GM11168 (cell line): ENCODE results near the gene SMPDL3B.
"Not testable (repeated sequence)": the region's sequence is repeated elsewhere in the genome, so short reads cannot be mapped to it uniquely, and the experiment has no call there.

Experiments used
- in situ Hi-C: fragments of 300-500 bp; cut with MboI; formaldehyde crosslinking; loops from one replicate; pipeline ENCODE4 v1.12.0; 2022; ENCODE audit warnings: low sequenced_read_pairs; ENCODE audit not compliant: unreplicated experiment

Gene SMPDL3B

GRCh38 chr1:27967106-27967883, 32.5 kb downstream of the SMPDL3B start:
- in situ Hi-C loops: no loop called here

DNA sequence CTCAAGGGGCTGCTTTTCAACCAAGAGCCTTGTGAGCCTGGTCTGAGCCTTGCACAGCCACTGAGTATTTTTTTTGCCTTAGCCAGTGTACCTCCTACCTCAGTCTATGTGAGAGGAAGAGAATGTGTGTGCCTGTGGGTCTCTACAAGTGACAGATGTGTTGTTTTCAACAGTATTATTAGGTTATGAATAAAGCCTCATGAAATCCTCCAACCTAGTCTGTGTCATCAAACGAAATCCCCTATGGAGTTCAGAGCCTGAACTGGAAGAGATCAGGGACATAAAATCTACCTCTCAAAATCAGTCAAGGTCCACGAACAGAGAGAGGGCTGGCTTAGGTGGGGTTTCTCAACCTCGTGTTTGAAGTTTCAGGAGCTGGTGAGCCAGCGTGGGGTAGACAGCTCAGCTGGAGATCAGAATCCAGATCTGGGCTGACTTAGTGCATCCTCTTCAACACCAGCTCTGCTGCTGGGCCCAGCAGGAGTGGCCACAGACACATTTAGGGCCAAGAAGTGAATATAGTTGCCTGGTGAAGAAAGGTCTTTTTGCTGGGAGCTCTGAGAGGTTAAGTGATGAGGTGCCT, 33.2 kb downstream of the SMPDL3B start:
- in situ Hi-C loops: no loop called here

GRCh38 chr1:27968692-27969091, 33.9 kb downstream of the SMPDL3B start:
- in situ Hi-C loops: no loop called here

DNA sequence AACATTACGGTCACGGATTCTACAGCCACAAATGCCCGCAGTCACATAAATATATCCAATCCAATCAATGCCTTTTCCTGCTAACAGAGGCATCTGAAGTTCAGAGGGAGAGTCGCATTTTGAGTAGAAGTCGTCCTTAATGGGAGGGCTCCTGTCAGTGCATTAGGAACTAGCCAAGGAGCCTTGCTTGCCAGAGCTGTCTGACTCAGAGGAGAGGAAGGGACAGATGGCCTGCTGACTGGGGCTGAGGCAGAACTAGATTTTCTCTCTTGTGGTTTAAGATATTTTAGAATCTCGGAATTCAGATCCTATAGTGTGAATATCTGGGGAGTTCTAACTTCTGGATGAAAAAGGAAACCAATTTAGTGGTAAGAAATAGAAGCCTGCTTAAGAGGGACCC, 35.6 kb downstream of the SMPDL3B start:
- in situ Hi-C loops: loop anchor here (10.0 kb wide), 1 partner anchor 106 kb away; no protein-coding TSS in a partner anchor

DNA sequence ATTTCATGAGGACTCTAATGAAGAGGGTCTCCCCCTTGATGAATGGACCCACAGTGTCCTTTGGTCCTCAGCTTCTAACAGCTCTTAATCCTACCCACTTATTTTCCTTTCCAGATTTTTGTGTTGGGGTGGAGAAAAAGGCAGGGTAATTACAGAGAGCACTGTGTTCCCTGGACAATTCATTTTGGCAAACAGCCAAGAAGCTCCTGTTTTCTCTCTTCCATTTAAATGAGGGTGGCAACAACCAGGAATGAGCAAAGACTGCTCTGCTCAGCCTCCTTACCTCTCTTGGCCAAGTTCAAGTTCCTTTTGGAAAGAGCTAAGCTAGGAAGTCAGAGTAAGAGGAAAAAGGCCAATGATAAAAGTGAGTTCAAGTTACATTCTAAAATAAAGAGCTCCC, 36.9 kb downstream of the SMPDL3B start:
- in situ Hi-C loops: loop anchor here (10.0 kb wide), 1 partner anchor 107 kb away; no protein-coding TSS in a partner anchor

DNA sequence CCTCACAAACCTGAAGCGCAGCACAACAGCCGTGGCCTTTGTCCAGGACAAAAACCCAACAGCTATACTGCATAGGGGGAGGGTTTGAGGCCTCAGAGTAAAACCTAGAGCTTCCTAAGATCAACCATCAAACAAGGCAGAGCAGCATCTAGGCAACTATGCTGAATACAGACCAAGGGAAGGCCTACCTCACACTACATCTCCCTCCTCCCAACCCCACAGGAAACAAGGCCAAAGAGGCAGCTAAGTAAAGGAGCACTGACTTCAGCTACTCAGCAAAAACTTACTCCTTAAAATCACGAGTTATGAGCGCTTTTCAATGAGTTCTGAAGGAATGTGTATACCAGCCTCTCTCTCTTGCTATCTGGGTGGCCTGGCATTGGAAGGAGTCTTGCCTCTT, 37.3 kb downstream of the SMPDL3B start:
- in situ Hi-C loops: loop anchor here (10.0 kb wide), 1 partner anchor 107 kb away; no protein-coding TSS in a partner anchor

DNA sequence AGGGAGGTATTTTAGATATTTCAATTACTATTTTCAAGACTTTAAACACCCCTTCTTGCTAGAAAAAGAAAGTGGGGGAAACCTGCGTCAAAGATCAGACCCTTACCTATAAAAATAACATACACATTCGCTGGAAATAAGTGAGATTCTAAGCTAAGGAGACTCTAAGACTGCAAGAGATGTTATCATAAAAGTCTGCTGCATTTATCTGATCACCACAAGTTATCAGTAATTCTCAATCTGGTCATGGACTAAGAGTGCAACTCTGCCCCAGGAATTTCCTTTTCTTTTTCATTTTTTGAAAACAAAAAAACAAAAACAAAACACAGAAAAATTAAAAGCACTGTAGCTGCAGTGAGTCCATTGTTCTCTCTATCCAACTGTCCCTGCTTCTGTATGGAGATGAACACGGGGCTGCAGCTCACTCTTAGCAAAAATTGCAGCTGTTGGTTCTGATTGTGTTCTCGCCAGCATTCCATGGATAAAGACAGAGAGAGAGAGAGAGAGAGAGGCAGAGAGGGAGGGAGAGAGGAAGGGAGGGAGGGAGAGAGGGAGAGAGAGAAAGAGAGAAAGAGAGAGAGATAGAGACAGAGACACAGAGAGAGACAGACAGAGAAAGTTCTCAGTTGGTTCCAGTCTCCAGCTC, 39.1 kb downstream of the SMPDL3B start:
- in situ Hi-C loops: loop anchor here (10.0 kb wide), 1 partner anchor 109 kb away; no protein-coding TSS in a partner anchor

GRCh38 chr1:27974417-27974781, 39.6 kb downstream of the SMPDL3B start:
- in situ Hi-C loops: loop anchor here (10.0 kb wide), 1 partner anchor 110 kb away; no protein-coding TSS in a partner anchor

- in situ Hi-C loops: loop anchor here (10.0 kb wide), 1 partner anchor 115 kb away; no protein-coding TSS in a partner anchor
Observed at GRCh38 chr1:27979151-27979858, 44.5 kb downstream of the SMPDL3B start.

- in situ Hi-C loops: loop anchor here (10.0 kb wide), 1 partner anchor 115 kb away; no protein-coding TSS in a partner anchor
Observed at GRCh38 chr1:27979859-27980201, 45.0 kb downstream of the SMPDL3B start.

DNA sequence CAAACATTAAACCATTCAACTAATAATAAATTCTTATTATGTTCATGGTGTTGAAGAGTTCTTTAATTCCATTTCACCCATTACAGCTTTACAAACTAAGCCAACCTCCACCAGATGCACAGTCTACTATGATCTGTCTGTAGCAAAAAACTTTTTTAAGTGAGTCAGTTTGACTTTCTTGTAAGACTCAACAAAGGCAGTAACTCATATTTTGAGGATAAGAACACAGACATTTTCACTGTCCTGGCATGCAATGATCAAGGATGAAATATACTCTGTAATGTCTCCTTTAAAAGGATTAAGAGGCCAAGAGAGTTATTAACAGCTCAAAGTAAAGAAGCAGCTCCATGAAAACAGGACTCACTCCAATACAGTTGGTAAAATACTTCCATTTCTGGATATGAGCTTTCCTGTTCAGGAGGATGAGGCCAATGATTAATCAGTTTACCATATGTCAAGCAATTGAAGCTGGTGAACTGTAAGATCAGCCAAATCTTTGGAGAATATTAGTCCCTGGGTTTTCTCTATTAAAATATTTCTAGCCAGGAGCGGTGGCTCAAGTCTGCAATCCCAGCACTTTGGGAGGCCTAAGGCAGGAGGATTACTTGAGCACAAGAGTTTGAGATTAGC, 45.5 kb downstream of the SMPDL3B start:
- in situ Hi-C loops: no loop called here

DNA sequence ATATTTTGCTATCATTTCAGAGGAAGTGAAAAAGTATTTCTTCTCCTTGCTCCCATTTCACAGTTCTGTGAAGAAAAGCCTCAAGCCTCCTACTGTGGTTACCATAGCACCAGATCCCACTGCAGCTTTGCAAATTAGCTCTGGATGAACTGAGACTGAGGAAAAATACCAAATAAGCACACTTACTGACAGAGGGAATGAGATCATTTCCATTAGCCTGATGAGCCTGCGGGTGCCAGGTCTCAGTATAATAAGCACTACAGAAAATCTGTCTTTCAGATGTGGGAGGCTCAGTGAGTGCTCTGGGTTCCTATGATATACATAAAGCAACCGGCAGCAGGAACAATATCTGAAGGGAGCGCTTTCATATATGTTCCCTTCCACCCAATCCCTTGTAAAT, 46.3 kb downstream of the SMPDL3B start:
- in situ Hi-C loops: no loop called here

GRCh38 chr1:27990920-27991537, 56.2 kb downstream of the SMPDL3B start:
- in situ Hi-C loops: no loop called here

- in situ Hi-C loops: no loop called here
Observed at GRCh38 chr1:27992276-27992675, 57.5 kb downstream of the SMPDL3B start.

- in situ Hi-C loops: no loop called here
Observed at GRCh38 chr1:27993241-27993640, 58.4 kb downstream of the SMPDL3B start.

GRCh38 chr1:27994060-27994459, 59.3 kb downstream of the SMPDL3B start:
- in situ Hi-C loops: no loop called here

- in situ Hi-C loops: not testable (repeated sequence)
Observed at GRCh38 chr1:27994526-27994925, 59.7 kb downstream of the SMPDL3B start.

- in situ Hi-C loops: no loop called here
Observed at GRCh38 chr1:27999055-27999454, 64.3 kb downstream of the SMPDL3B start.

GRCh38 chr1:28002600-28002999, 67.8 kb downstream of the SMPDL3B start:
- in situ Hi-C loops: no loop called here

- in situ Hi-C loops: not testable (repeated sequence)
Observed at GRCh38 chr1:28003117-28003516, 68.3 kb downstream of the SMPDL3B start.
